ENCODE results near the gene TCEAL2.

GRCh38 chrX:102126863-102127262 lies 1.4 kb downstream of the TCEAL2 start:
- TF ChIP-seq CTCF (IDR thresholded peaks at IDR 0.05) (no peak), POLR2A (IDR thresholded peaks at IDR 0.05) (no peak)
